GM08714 (cell line): Measurements from ENCODE around the gene MRPL10.
A peak's percentile ranks its signal among the peaks of the same experiment; 100 is the strongest.

Experiments
- H3K4me3 ChIP-seq: fragments of 200-500 bp; sonication (Bioruptor generic); 2 replicates; pipeline ENCODE4 v1.5.1; 2014; ENCODE audit warnings: mild to moderate bottlenecking, low read length, inconsistent platforms
- ZNF274 ChIP-seq: IDR thresholded peaks from 2 replicates; pipeline ENCODE4 v1.6.1; 2012; ENCODE audit warnings: mild to moderate bottlenecking, low read depth, low read length

Gene MRPL10

GRCh38 chr17:47850373-47850691, 19.0 kb upstream of the MRPL10 start:
- TF ChIP-seq ZNF274: no peak
- H3K4me3 ChIP-seq: no peak overlapping the region

- no peak for TF ChIP-seq ZNF274
- no peak overlapping the region for H3K4me3 ChIP-seq
Measured at GRCh38 chr17:47848198-47848513, 16.8 kb upstream of the MRPL10 start.

GRCh38 chr17:47847341-47848197, 16.2 kb upstream of the MRPL10 start:
- TF ChIP-seq ZNF274: no peak
- H3K4me3 ChIP-seq: no peak overlapping the region

- no peak for TF ChIP-seq ZNF274
- no peak overlapping the region for H3K4me3 ChIP-seq
Measured at GRCh38 chr17:47846716-47847340, 15.5 kb upstream of the MRPL10 start.

- no peak for TF ChIP-seq ZNF274
- no peak overlapping the region for H3K4me3 ChIP-seq
Measured at GRCh38 chr17:47845716-47846075, 14.4 kb upstream of the MRPL10 start.

- no peak overlapping the region for H3K4me3 ChIP-seq
- TF ChIP-seq ZNF274: no peak
Measured at GRCh38 chr17:47844814-47845715, 13.7 kb upstream of the MRPL10 start.

GRCh38 chr17:47844227-47844626, 12.9 kb upstream of the MRPL10 start:
- no peak overlapping the region for H3K4me3 ChIP-seq

GRCh38 chr17:47843391-47843730, 12.0 kb upstream of the MRPL10 start:
- TF ChIP-seq ZNF274: no peak
- H3K4me3 ChIP-seq: no peak overlapping the region

More at GRCh38 chr17:47844227-47844626, 12.9 kb upstream of the MRPL10 start:
- no peak for TF ChIP-seq ZNF274

GRCh38 chr17:47841488-47842291, 10.3 kb upstream of the MRPL10 start:
- H3K4me3 ChIP-seq: no peak overlapping the region; the same call in 1 of the 2 replicates
- TF ChIP-seq ZNF274: no peak

- H3K4me3 ChIP-seq: peak within 1 kb of the TSS; percentile 70
- TF ChIP-seq ZNF274: no peak
Measured at GRCh38 chr17:47840742-47841487, 9.6 kb upstream of the MRPL10 start, which contains the start of gene SCRN2. Gene SCRN2 (minus strand): TSS chr17:47841273. CDS start chr17:47840843, 430 bp downstream.

- H3K4me3 ChIP-seq: peak overlapping the region; percentile 70
- no peak for TF ChIP-seq ZNF274
Measured at GRCh38 chr17:47840001-47840741, 8.8 kb upstream of the MRPL10 start.

GRCh38 chr17:47839071-47839470, 7.7 kb upstream of the MRPL10 start:
- no peak for TF ChIP-seq ZNF274
- no peak overlapping the region for H3K4me3 ChIP-seq

- no peak for TF ChIP-seq ZNF274
Measured at GRCh38 chr17:47838636-47839035, 7.3 kb upstream of the MRPL10 start.

More at GRCh38 chr17:47838636-47839035, 7.3 kb upstream of the MRPL10 start:
- no peak overlapping the region for H3K4me3 ChIP-seq
